ENCODE results near the gene UBAC1.
"Not testable (repeated sequence)": the region's sequence is repeated elsewhere in the genome, so short reads cannot be mapped to it uniquely, and the experiment has no call there.

Gene UBAC1

GRCh38 chr9:135921749-135922310 is 39.3 kb downstream of the UBAC1 start:
- H3K4me1 ChIP-seq (ENCODE audit: control insufficient read depth in 2 of 2, insufficient read depth in 2 of 2, low read length in 2 of 2), result no peaks in the 10 kb centered on the region
- H3K27ac ChIP-seq (ENCODE audit: low read depth in 2 of 2, low read length in 2 of 2), result no peak overlapping the region
- no peak overlapping the region for H3K9ac ChIP-seq (ENCODE audit: low read depth in 1 of 2, low read length in 2 of 2)

GRCh38 chr9:135920973-135921585 is 40.1 kb downstream of the UBAC1 start:
- no peak overlapping the region for H3K9ac ChIP-seq (ENCODE audit: low read depth in 1 of 2, low read length in 2 of 2)
- peaks cover 0 to 12% of the 10 kb centered on the region in 2 donors for H3K9me3 ChIP-seq (ENCODE audit: control insufficient read depth in 2 of 2, low read length in 2 of 2)
- H3K27ac ChIP-seq (ENCODE audit: low read depth in 2 of 2, low read length in 2 of 2), result no peak overlapping the region
- H3K36me3 ChIP-seq (ENCODE audit: control insufficient read depth in 2 of 2, insufficient read depth in 2 of 2, low read length in 2 of 2), result peaks cover under 1 to 1% of the 10 kb centered on the region in 2 donors
- H3K27me3 ChIP-seq (ENCODE audit: control insufficient read depth in 2 of 2, insufficient read depth in 2 of 2, low read length in 2 of 2), result no peaks in the 10 kb centered on the region
- no peak overlapping the region for H3K4me3 ChIP-seq (ENCODE audit: low read length in 2 of 2)
- no peaks in the 10 kb centered on the region for H3K4me1 ChIP-seq (ENCODE audit: control insufficient read depth in 2 of 2, insufficient read depth in 2 of 2, low read length in 2 of 2)

More at GRCh38 chr9:135921749-135922310, 39.3 kb downstream of the UBAC1 start:
- no peak overlapping the region for H3K4me3 ChIP-seq (ENCODE audit: low read length in 2 of 2)
- peaks cover 0 to 8% of the 10 kb centered on the region in 2 donors for H3K9me3 ChIP-seq (ENCODE audit: control insufficient read depth in 2 of 2, low read length in 2 of 2)
- no peaks in the 10 kb centered on the region for H3K27me3 ChIP-seq (ENCODE audit: control insufficient read depth in 2 of 2, insufficient read depth in 2 of 2, low read length in 2 of 2)
- H3K36me3 ChIP-seq (ENCODE audit: control insufficient read depth in 2 of 2, insufficient read depth in 2 of 2, low read length in 2 of 2), result peaks cover 0 to under 1% of the 10 kb centered on the region in 2 donors

- Histone ChIP-seq H3K27ac (ENCODE audit: low read depth in 2 of 2, low read length in 2 of 2) (no peak overlapping the region), H3K4me3 (ENCODE audit: low read length in 2 of 2) (no peak overlapping the region), H3K4me1 (ENCODE audit: control insufficient read depth in 2 of 2, insufficient read depth in 2 of 2, low read length in 2 of 2) (no peaks in the 10 kb centered on the region), H3K9ac (ENCODE audit: low read depth in 1 of 2, low read length in 2 of 2) (no peak overlapping the region), H3K9me3 (ENCODE audit: control insufficient read depth in 2 of 2, low read length in 2 of 2) (peaks cover 6 to 17% of the 10 kb centered on the region in 2 donors), H3K27me3 (ENCODE audit: control insufficient read depth in 2 of 2, insufficient read depth in 2 of 2, low read length in 2 of 2) (no peaks in the 10 kb centered on the region), H3K36me3 (ENCODE audit: control insufficient read depth in 2 of 2, insufficient read depth in 2 of 2, low read length in 2 of 2) (peaks cover 6 to 8% of the 10 kb centered on the region in 2 donors)
Measured at GRCh38 chr9:135920256-135920930, 40.8 kb downstream of the UBAC1 start.

- peaks cover 11 to 27% of the 10 kb centered on the region in 2 donors for H3K9me3 ChIP-seq (ENCODE audit: control insufficient read depth in 2 of 2, low read length in 2 of 2)
- no peaks in the 10 kb centered on the region for H3K4me1 ChIP-seq (ENCODE audit: control insufficient read depth in 2 of 2, insufficient read depth in 2 of 2, low read length in 2 of 2)
- H3K9ac ChIP-seq (ENCODE audit: low read depth in 1 of 2, low read length in 2 of 2), result no peak overlapping the region
- H3K4me3 ChIP-seq (ENCODE audit: low read length in 2 of 2), result no peak overlapping the region
- H3K36me3 ChIP-seq (ENCODE audit: control insufficient read depth in 2 of 2, insufficient read depth in 2 of 2, low read length in 2 of 2), result peaks cover 15 to 17% of the 10 kb centered on the region in 2 donors
- H3K27ac ChIP-seq (ENCODE audit: low read depth in 2 of 2, low read length in 2 of 2), result no peak overlapping the region
- no peaks in the 10 kb centered on the region for H3K27me3 ChIP-seq (ENCODE audit: control insufficient read depth in 2 of 2, insufficient read depth in 2 of 2, low read length in 2 of 2)
Measured at GRCh38 chr9:135919318-135919890, 41.8 kb downstream of the UBAC1 start.

- H3K4me1 ChIP-seq (ENCODE audit: control insufficient read depth in 2 of 2, insufficient read depth in 2 of 2, low read length in 2 of 2); H3K9ac ChIP-seq (ENCODE audit: low read depth in 1 of 2, low read length in 2 of 2); H3K4me3 ChIP-seq (ENCODE audit: low read length in 2 of 2); H3K27me3 ChIP-seq (ENCODE audit: control insufficient read depth in 2 of 2, insufficient read depth in 2 of 2, low read length in 2 of 2); H3K27ac ChIP-seq (ENCODE audit: low read depth in 2 of 2, low read length in 2 of 2): not testable (repeated sequence)
- peaks cover 29% of the 10 kb centered on the region in 2 donors for H3K36me3 ChIP-seq (ENCODE audit: control insufficient read depth in 2 of 2, insufficient read depth in 2 of 2, low read length in 2 of 2)
- peaks cover 11 to 34% of the 10 kb centered on the region in 2 donors for H3K9me3 ChIP-seq (ENCODE audit: control insufficient read depth in 2 of 2, low read length in 2 of 2)
Measured at GRCh38 chr9:135916227-135916626, 44.9 kb downstream of the UBAC1 start.

GRCh38 chr9:135914921-135915320 is 46.3 kb downstream of the UBAC1 start:
- H3K36me3 ChIP-seq (ENCODE audit: control insufficient read depth in 2 of 2, insufficient read depth in 2 of 2, low read length in 2 of 2), result peaks cover 29 to 32% of the 10 kb centered on the region in 2 donors
- peaks cover 11 to 34% of the 10 kb centered on the region in 2 donors for H3K9me3 ChIP-seq (ENCODE audit: control insufficient read depth in 2 of 2, low read length in 2 of 2)
- no peak overlapping the region for H3K27ac ChIP-seq (ENCODE audit: low read depth in 2 of 2, low read length in 2 of 2)
- H3K9ac ChIP-seq (ENCODE audit: low read depth in 1 of 2, low read length in 2 of 2), result no peak overlapping the region
- no peaks in the 10 kb centered on the region for H3K27me3 ChIP-seq (ENCODE audit: control insufficient read depth in 2 of 2, insufficient read depth in 2 of 2, low read length in 2 of 2)
- H3K4me1 ChIP-seq (ENCODE audit: control insufficient read depth in 2 of 2, insufficient read depth in 2 of 2, low read length in 2 of 2), result no peaks in the 10 kb centered on the region
- H3K4me3 ChIP-seq (ENCODE audit: low read length in 2 of 2), result no peak overlapping the region

GRCh38 chr9:135911233-135911632 is 49.9 kb downstream of the UBAC1 start:
- not testable (repeated sequence) for H3K4me3 ChIP-seq (ENCODE audit: low read length in 2 of 2); H3K27me3 ChIP-seq (ENCODE audit: control insufficient read depth in 2 of 2, insufficient read depth in 2 of 2, low read length in 2 of 2); H3K27ac ChIP-seq (ENCODE audit: low read depth in 2 of 2, low read length in 2 of 2); H3K9ac ChIP-seq (ENCODE audit: low read depth in 1 of 2, low read length in 2 of 2)
- peaks cover 11 to 22% of the 10 kb centered on the region in 2 donors for H3K9me3 ChIP-seq (ENCODE audit: control insufficient read depth in 2 of 2, low read length in 2 of 2)
- peaks cover 29 to 32% of the 10 kb centered on the region in 2 donors for H3K36me3 ChIP-seq (ENCODE audit: control insufficient read depth in 2 of 2, insufficient read depth in 2 of 2, low read length in 2 of 2)
- peaks cover 8 to 11% of the 10 kb centered on the region in 2 donors for H3K4me1 ChIP-seq (ENCODE audit: control insufficient read depth in 2 of 2, insufficient read depth in 2 of 2, low read length in 2 of 2)

- H3K36me3 ChIP-seq (ENCODE audit: control insufficient read depth in 2 of 2, insufficient read depth in 2 of 2, low read length in 2 of 2), result peaks cover 26 to 27% of the 10 kb centered on the region in 2 donors
- H3K4me1 ChIP-seq (ENCODE audit: control insufficient read depth in 2 of 2, insufficient read depth in 2 of 2, low read length in 2 of 2), result peaks cover 11 to 12% of the 10 kb centered on the region in 2 donors
Measured at GRCh38 chr9:135910757-135911156, 50.4 kb downstream of the UBAC1 start.

GRCh38 chr9:135910216-135910615 is 51.0 kb downstream of the UBAC1 start:
- Histone ChIP-seq H3K4me1 (ENCODE audit: control insufficient read depth in 2 of 2, insufficient read depth in 2 of 2, low read length in 2 of 2) (peaks cover 12 to 16% of the 10 kb centered on the region in 2 donors), H3K9ac (ENCODE audit: low read depth in 1 of 2, low read length in 2 of 2) (no peak overlapping the region), H3K36me3 (ENCODE audit: control insufficient read depth in 2 of 2, insufficient read depth in 2 of 2, low read length in 2 of 2) (peaks cover 22% of the 10 kb centered on the region in 2 donors), H3K9me3 (ENCODE audit: control insufficient read depth in 2 of 2, low read length in 2 of 2) (peaks cover 3 to 15% of the 10 kb centered on the region in 2 donors), H3K27me3 (ENCODE audit: control insufficient read depth in 2 of 2, insufficient read depth in 2 of 2, low read length in 2 of 2) (no peaks in the 10 kb centered on the region), H3K27ac (ENCODE audit: low read depth in 2 of 2, low read length in 2 of 2) (no peak overlapping the region), H3K4me3 (ENCODE audit: low read length in 2 of 2) (no peak overlapping the region)

More at GRCh38 chr9:135910757-135911156, 50.4 kb downstream of the UBAC1 start:
- no peak overlapping the region for H3K27ac ChIP-seq (ENCODE audit: low read depth in 2 of 2, low read length in 2 of 2)
- H3K9me3 ChIP-seq (ENCODE audit: control insufficient read depth in 2 of 2, low read length in 2 of 2), result peaks cover 8 to 20% of the 10 kb centered on the region in 2 donors
- no peaks in the 10 kb centered on the region for H3K27me3 ChIP-seq (ENCODE audit: control insufficient read depth in 2 of 2, insufficient read depth in 2 of 2, low read length in 2 of 2)
- H3K9ac ChIP-seq (ENCODE audit: low read depth in 1 of 2, low read length in 2 of 2), result no peak overlapping the region
- H3K4me3 ChIP-seq (ENCODE audit: low read length in 2 of 2), result no peak overlapping the region

GRCh38 chr9:135909371-135909770 is 51.8 kb downstream of the UBAC1 start:
- Histone ChIP-seq H3K4me3 (ENCODE audit: low read length in 2 of 2) (no peak overlapping the region), H3K9ac (ENCODE audit: low read depth in 1 of 2, low read length in 2 of 2) (no peak overlapping the region), H3K27ac (ENCODE audit: low read depth in 2 of 2, low read length in 2 of 2) (no peak overlapping the region)

More at GRCh38 chr9:135909371-135909770, 51.8 kb downstream of the UBAC1 start:
- Histone ChIP-seq H3K36me3 (ENCODE audit: control insufficient read depth in 2 of 2, insufficient read depth in 2 of 2, low read length in 2 of 2) (peaks cover 14% of the 10 kb centered on the region in 2 donors), H3K4me1 (ENCODE audit: control insufficient read depth in 2 of 2, insufficient read depth in 2 of 2, low read length in 2 of 2) (peaks cover 12 to 16% of the 10 kb centered on the region in 2 donors), H3K9me3 (ENCODE audit: control insufficient read depth in 2 of 2, low read length in 2 of 2) (peaks cover 0 to 8% of the 10 kb centered on the region in 2 donors), H3K27me3 (ENCODE audit: control insufficient read depth in 2 of 2, insufficient read depth in 2 of 2, low read length in 2 of 2) (no peaks in the 10 kb centered on the region)

All from mucosa of rectum (tissue), 2 donors.